Ovary (tissue), 9 donors: ENCODE data around the gene ANKRD65. TPM values are rescaled to one million over a fixed set of nuclear protein-coding genes. Genes with fewer than 3 reads are reported as not detected.
"Not testable (repeated sequence)": the region's sequence is repeated elsewhere in the genome, so short reads cannot be mapped to it uniquely, and the experiment has no call there.

Experiments
- DNase-seq, 5 donors: peaks; one replicate each; pipeline ENCODE4 v3.0.0-alpha.2; 2019 to 2020
- H3K27ac ChIP-seq, 2 donors: fragments of 200-600 bp; one replicate each; pipeline versions ENCODE4 v1.5.1 to v1.8.0; 2019 to 2022
- H3K27me3 ChIP-seq: fragments of 200-600 bp; one replicate; pipeline ENCODE4 v1.8.0; 2022
- H3K36me3 ChIP-seq: fragments of 200-600 bp; sonication (generic); one replicate; pipeline ENCODE4 v1.5.1; 2019
- H3K4me1 ChIP-seq: one replicate; pipeline ENCODE4 v1.8.1; 2013; ENCODE audit warnings: mild to moderate bottlenecking, moderate library complexity; ENCODE audit not compliant: insufficient read depth
- H3K4me3 ChIP-seq: fragments of 200-600 bp; sonication (generic); one replicate; pipeline ENCODE4 v1.5.1; 2017
- H3K9me3 ChIP-seq, 2 donors: fragments of 200-600 bp in 1 of 2; sonication (generic) in 1 of 2; one replicate each; pipeline versions ENCODE4 v1.5.1 to v1.8.1; 2013 to 2019; ENCODE audit warnings: mild to moderate bottlenecking in 1 of 2, moderate library complexity in 1 of 2
- CTCF ChIP-seq, 3 donors: fragments of 450-650 bp in 2 of 3; fragments of 200-600 bp in 1 of 3; IDR thresholded peaks; one replicate each; pipeline versions ENCODE4 v1.5.1 to v1.8.0; 2016 to 2022; ENCODE audit warnings: antibody characterized with exemption in 3 of 3, mild to moderate bottlenecking in 1 of 3
- EP300 ChIP-seq: sonication (generic); formaldehyde crosslinking; IDR thresholded peaks from one replicate; pipeline ENCODE4 v1.6.1; 2017; ENCODE audit warnings: antibody characterized with exemption
- POLR2A ChIP-seq: fragments of 450-650 bp; IDR thresholded peaks from one replicate; pipeline ENCODE4 v1.6.1; 2017; ENCODE audit warnings: antibody characterized with exemption, mild to moderate bottlenecking, moderate library complexity
- WGBS, 3 donors: extraction: QIAGEN DNeasy Blood & Tissue Kit in 1 of 3; methylation state at CpG; one replicate each; pipeline versions ENCODE4 v1.1.5 to v1.1.7; 2013 to 2017; 5-methylcytosine and 5-hydroxymethylcytosine counted together
- intact Hi-C, 4 donors: fragments of 100-400 bp; cut with DNase I; formaldehyde crosslinking; loops; one replicate each; pipeline versions ENCODE4 v1.11.0 to v1.15.1; 2022 to 2023
- polyA plus RNA-seq, 2 donors: library from polyadenylated mRNA; stranded (reverse); fragments of 200-250 nt in 1 of 2; fragments of 350-450 nt in 1 of 2; fragmentation: Illumina TruSeq in 1 of 2; extraction: RNeasy Lipid Tissue Mini Kit (QIAGEN cat#74804) in 1 of 2; gene quantifications; one replicate each; pipeline ENCODE4 v1.2.3, GENCODE V29; 2013 to 2014
- total RNA-seq, 7 donors: library from RNA; depleted of rRNA in 2 of 7; stranded (reverse); fragments of >200 nt in 2 of 7; fragmentation: NEBNext Ultra II Directional in 3 of 7; extraction: Animal tissue kit (Norgen Biotek cat#: 25700) in 3 of 7; gene quantifications; one replicate each; pipeline versions ENCODE4 v1.1.0 to v1.2.4, GENCODE V29; 2016 to 2023
- donor health status: DM: no; HTN: no; CAD: no; lungs with moderate emphysema.
- donor health status: DM: no; HTN: no; CAD: no.
- donor health status: Bipolar disorder and iron deficiency.
- donor health status: DM: yes; HTN: yes; CAD: no.
- donor health status: DM: no; HTN: no; CAD: no.
- donor health status: DM: yes; HTN: yes; CAD: no.

The ANKRD65 gene
- total and polyA plus RNA-seq, 9 donors = 4.5 to 48.8 (median 13.3) TPM

GRCh38 chr1:1461721-1462317 is 40.7 kb upstream of the ANKRD65 start:
- DNase-seq = no peak
- Histone ChIP-seq H3K9me3 (no peaks in the 10 kb centered on the region), H3K36me3 (no peaks in the 10 kb centered on the region), H3K4me1 (peaks cover 4% of the 10 kb centered on the region), H3K4me3 (no peak overlapping the region), H3K27me3 (no peaks in the 10 kb centered on the region), H3K27ac (no peak overlapping the region)
- TF ChIP-seq CTCF (IDR thresholded peaks at IDR 0.05) (no peak), EP300 (no peak), POLR2A (no peak)
- WGBS, 3 donors = 57 to 69% (median 58%) methylated on average over 18 of the region's 18 CpGs
- intact Hi-C loops = no loop called here

- WGBS, 3 donors = 78 to 86% (median 79%) methylated on average over 26 to 27 of the region's 27 CpGs
- no peak for DNase-seq
- no peak for TF ChIP-seq POLR2A
- TF ChIP-seq EP300 = no peak
- no peak for TF ChIP-seq CTCF (IDR thresholded peaks at IDR 0.05)
Measured at GRCh38 chr1:1460540-1461130, 39.6 kb upstream of the ANKRD65 start.

GRCh38 chr1:1459711-1460110 is 38.6 kb upstream of the ANKRD65 start:
- H3K9me3 ChIP-seq, H3K27me3 ChIP-seq, H3K4me1 ChIP-seq, H3K36me3 ChIP-seq, H3K4me3 ChIP-seq, intact Hi-C loops, DNase-seq, H3K27ac ChIP-seq: not testable (repeated sequence)
- 87% methylated on average over 13 to 14 of the region's 14 CpGs for WGBS, 3 donors

More at GRCh38 chr1:1460540-1461130, 39.6 kb upstream of the ANKRD65 start:
- Histone ChIP-seq H3K36me3 (no peaks in the 10 kb centered on the region), H3K27me3 (no peaks in the 10 kb centered on the region), H3K9me3 (no peaks in the 10 kb centered on the region), H3K4me1 (peaks cover 4% of the 10 kb centered on the region), H3K4me3 (no peak overlapping the region), H3K27ac (no peak overlapping the region)
- intact Hi-C loops = no loop called here

- WGBS, 3 donors = 87 to 93% methylated on average over 9 to 16 of the region's 19 CpGs; no CpG with 5 or more reads in 1 of the 3 donors
- H3K9me3 ChIP-seq, H3K27me3 ChIP-seq, H3K4me3 ChIP-seq, H3K27ac ChIP-seq, H3K36me3 ChIP-seq, DNase-seq, H3K4me1 ChIP-seq, intact Hi-C loops: not testable (repeated sequence)
Measured at GRCh38 chr1:1459156-1459555, 38.1 kb upstream of the ANKRD65 start.

GRCh38 chr1:1456683-1457255 is 35.7 kb upstream of the ANKRD65 start:
- H3K4me3 ChIP-seq, H3K36me3 ChIP-seq, intact Hi-C loops, H3K27me3 ChIP-seq, H3K9me3 ChIP-seq, H3K4me1 ChIP-seq, H3K27ac ChIP-seq, DNase-seq: not testable (repeated sequence)
- 84% methylated on average over 17 to 18 of the region's 22 CpGs for WGBS, 3 donors

- H3K36me3 ChIP-seq, H3K4me1 ChIP-seq, intact Hi-C loops, H3K27ac ChIP-seq, H3K27me3 ChIP-seq, DNase-seq, H3K9me3 ChIP-seq, H3K4me3 ChIP-seq: not testable (repeated sequence)
- 44% methylated on average over 4 of the region's 15 CpGs; no CpG with 5 or more reads in 2 of the 3 donors for WGBS, 3 donors
Measured at GRCh38 chr1:1455934-1456333, 34.9 kb upstream of the ANKRD65 start.
